Trophoblast cell (in vitro differentiated cells and primary cell): Measurements from ENCODE around the gene TBC1D3G. TPM values are rescaled to one million over a fixed set of nuclear protein-coding genes. Genes with fewer than 3 reads are reported as not detected.
"Not testable (repeated sequence)": the region's sequence is repeated elsewhere in the genome, so short reads cannot be mapped to it uniquely, and the experiment has no call there.

Experiments used
- DNase-seq, 2 donors: peaks; one replicate each; pipeline ENCODE4 v3.0.0-alpha.2; 2016
- H2AFZ ChIP-seq: 2 replicates; pipeline ENCODE4 v1.6.1; 2013; ENCODE audit warnings: low read length, moderate library complexity, mild to moderate bottlenecking; ENCODE audit not compliant: insufficient read depth, poor library complexity
- H2AK5ac ChIP-seq: 2 replicates; pipeline ENCODE4 v1.6.1; 2013; ENCODE audit warnings: mild to moderate bottlenecking, low read length
- H2BK120ac ChIP-seq: 2 replicates; pipeline ENCODE4 v1.6.1; 2013; ENCODE audit warnings: low read length, mild to moderate bottlenecking, moderate library complexity; ENCODE audit not compliant: insufficient read depth, poor library complexity
- H2BK12ac ChIP-seq: 2 replicates; pipeline ENCODE4 v1.6.1; 2013; ENCODE audit warnings: mild to moderate bottlenecking, low read length, moderate library complexity
- H2BK5ac ChIP-seq: 2 replicates; pipeline ENCODE4 v1.6.1; 2013; ENCODE audit warnings: low read length, low read depth, moderate library complexity, mild to moderate bottlenecking; ENCODE audit not compliant: poor library complexity
- H3K14ac ChIP-seq: 2 replicates; pipeline ENCODE4 v1.6.1; 2013; ENCODE audit warnings: mild to moderate bottlenecking, low read length
- H3K18ac ChIP-seq: 2 replicates; pipeline ENCODE4 v1.6.1; 2013; ENCODE audit warnings: mild to moderate bottlenecking, low read length
- H3K23ac ChIP-seq: 2 replicates; pipeline ENCODE4 v1.6.1; 2013; ENCODE audit warnings: low read length
- H3K27ac ChIP-seq: 2 replicates; pipeline ENCODE4 v1.5.1; 2013; ENCODE audit warnings: low read depth, mild to moderate bottlenecking, inconsistent platforms, low read length, moderate library complexity
- H3K27me3 ChIP-seq: 2 replicates; pipeline ENCODE4 v1.6.1; 2013; ENCODE audit warnings: inconsistent platforms, mild to moderate bottlenecking, low read length, moderate library complexity; ENCODE audit not compliant: insufficient read depth
- H3K36me3 ChIP-seq, 2 experiments: 1 replicate in 1 of 2; 2 replicates in 1 of 2; pipeline ENCODE4 v1.6.1; 2013; ENCODE audit warnings: low read length in 2 of 2, mild to moderate bottlenecking in 2 of 2, moderate library complexity in 1 of 2; ENCODE audit not compliant: insufficient read depth in 2 of 2, control insufficient read depth in 1 of 2
- H3K4ac ChIP-seq: 2 replicates; pipeline ENCODE4 v1.6.1; 2013; ENCODE audit warnings: low read depth, mild to moderate bottlenecking, low read length, moderate library complexity
- H3K4me1 ChIP-seq, 2 experiments: 1 replicate in 1 of 2; 2 replicates in 1 of 2; pipeline ENCODE4 v1.6.1; 2013; ENCODE audit warnings: low read length in 2 of 2, mild to moderate bottlenecking in 2 of 2, moderate library complexity in 1 of 2; ENCODE audit not compliant: insufficient read depth in 2 of 2, control insufficient read depth in 1 of 2
- H3K4me2 ChIP-seq: 2 replicates; pipeline ENCODE4 v1.6.1; 2013; ENCODE audit warnings: inconsistent platforms, mild to moderate bottlenecking, low read length, moderate library complexity
- H3K4me3 ChIP-seq: 2 replicates; pipeline ENCODE4 v1.5.1; 2013; ENCODE audit warnings: mild to moderate bottlenecking, low read depth, low read length, inconsistent platforms
- H3K79me1 ChIP-seq: one replicate; pipeline ENCODE4 v1.6.1; 2013; ENCODE audit warnings: low read length
- H3K79me2 ChIP-seq: 2 replicates; pipeline ENCODE4 v1.6.1; 2013; ENCODE audit warnings: low read length, mild to moderate bottlenecking; ENCODE audit not compliant: control insufficient read depth, insufficient read depth, poor library complexity
- H3K9ac ChIP-seq: 2 replicates; pipeline ENCODE4 v1.6.1; 2013; ENCODE audit warnings: mild to moderate bottlenecking, low read length
- H3K9me3 ChIP-seq: 2 replicates; pipeline ENCODE4 v1.6.1; 2013; ENCODE audit warnings: low read depth, mild to moderate bottlenecking, control low read depth, inconsistent platforms, low read length; ENCODE audit not compliant: insufficient read depth
- H4K12ac ChIP-seq: 2 replicates; pipeline ENCODE4 v1.6.1; 2013; ENCODE audit warnings: low read depth, mild to moderate bottlenecking, low read length, moderate library complexity
- H4K8ac ChIP-seq: 2 replicates; pipeline ENCODE4 v1.6.1; 2013; ENCODE audit warnings: low read depth, mild to moderate bottlenecking, low read length, moderate library complexity
- H4K91ac ChIP-seq: one replicate; pipeline ENCODE4 v1.6.1; 2013; ENCODE audit warnings: low read depth, mild to moderate bottlenecking, low read length, moderate library complexity
- WGBS: extraction: QIAGEN DNeasy Blood & Tissue Kit; methylation state at CpG from one replicate; pipeline ENCODE4 v1.1.7; 2013; ENCODE audit warnings: missing lambda C conversion rate; ENCODE audit not compliant: insufficient read length, insufficient coverage; ENCODE audit errors: extremely low coverage; 5-methylcytosine and 5-hydroxymethylcytosine counted together
- polyA plus RNA-seq: library from polyadenylated mRNA; stranded (reverse); fragments of 200-250 nt; gene quantifications from 2 replicates; pipeline ENCODE4 v1.2.3, GENCODE V29; 2013

TBC1D3G gene
- polyA plus RNA-seq, result 0.58 and 0.77 TPM in 2 replicates

- not testable (repeated sequence) for H3K4me1 ChIP-seq, H3K79me1 ChIP-seq, H4K12ac ChIP-seq, H3K9me3 ChIP-seq, H2BK12ac ChIP-seq, H3K4me3 ChIP-seq, DNase-seq, H3K27me3 ChIP-seq, H4K91ac ChIP-seq, H3K9ac ChIP-seq, H3K18ac ChIP-seq, H3K36me3 ChIP-seq, H3K4me2 ChIP-seq, H3K23ac ChIP-seq, H2AK5ac ChIP-seq, H2BK120ac ChIP-seq, H3K79me2 ChIP-seq, H4K8ac ChIP-seq, H3K27ac ChIP-seq, H2BK5ac ChIP-seq, H3K4ac ChIP-seq, H2AFZ ChIP-seq, H3K14ac ChIP-seq
- WGBS, result no CpG with 5 or more reads among the region's 9 CpGs
These were observed at the start of gene TBC1D3G for GRCh38 chr17:36323584-36323983. Gene TBC1D3G, plus strand, starts transcription at chr17:36323884. Its CDS starts 1,528 bp downstream, at chr17:36325412.

GRCh38 chr17:36283256-36283655 is 40.4 kb upstream of the TBC1D3G start:
- not testable (repeated sequence) for H3K9ac ChIP-seq, H2AK5ac ChIP-seq, H4K91ac ChIP-seq, H3K36me3 ChIP-seq, H3K23ac ChIP-seq, H2BK120ac ChIP-seq, H3K18ac ChIP-seq, H3K4me2 ChIP-seq, H3K27me3 ChIP-seq, H4K12ac ChIP-seq, DNase-seq, H3K79me1 ChIP-seq, H3K9me3 ChIP-seq, H2AFZ ChIP-seq, H2BK12ac ChIP-seq, H3K79me2 ChIP-seq, H2BK5ac ChIP-seq, H4K8ac ChIP-seq, H3K4me1 ChIP-seq, H3K4ac ChIP-seq, H3K14ac ChIP-seq, H3K4me3 ChIP-seq, H3K27ac ChIP-seq
- WGBS, result no CpG with 5 or more reads among the region's 1 CpG

- H4K8ac ChIP-seq, H2BK5ac ChIP-seq, H3K18ac ChIP-seq, H3K4me3 ChIP-seq, H2AFZ ChIP-seq, H3K9me3 ChIP-seq, H3K79me1 ChIP-seq, H3K23ac ChIP-seq, H2BK120ac ChIP-seq, H2AK5ac ChIP-seq, H2BK12ac ChIP-seq, DNase-seq, H3K4me2 ChIP-seq, H3K14ac ChIP-seq, H4K12ac ChIP-seq, H3K4ac ChIP-seq, H3K36me3 ChIP-seq, H3K79me2 ChIP-seq, H3K27me3 ChIP-seq, H3K27ac ChIP-seq, H3K9ac ChIP-seq, H3K4me1 ChIP-seq, H4K91ac ChIP-seq: not testable (repeated sequence)
- WGBS, result no CpG with 5 or more reads among the region's 5 CpGs
These were observed 39.5 kb upstream of the TBC1D3G start for GRCh38 chr17:36284219-36284618.

- not testable (repeated sequence) for H3K4me3 ChIP-seq, H3K79me2 ChIP-seq, H3K4me2 ChIP-seq, H3K4ac ChIP-seq, H4K12ac ChIP-seq, H4K91ac ChIP-seq, H3K18ac ChIP-seq, H3K27me3 ChIP-seq, H2BK12ac ChIP-seq, H3K36me3 ChIP-seq, H2AFZ ChIP-seq, H3K23ac ChIP-seq, H2BK5ac ChIP-seq, H3K79me1 ChIP-seq, H2AK5ac ChIP-seq, H3K4me1 ChIP-seq, H3K27ac ChIP-seq, DNase-seq, H3K14ac ChIP-seq, H4K8ac ChIP-seq, H3K9me3 ChIP-seq, H2BK120ac ChIP-seq, H3K9ac ChIP-seq
- no CpG with 5 or more reads among the region's 2 CpGs for WGBS
These were observed 33.6 kb upstream of the TBC1D3G start for GRCh38 chr17:36289965-36290612.
